ENCODE data around the gene ITPR3.

Gene ITPR3

DNA sequence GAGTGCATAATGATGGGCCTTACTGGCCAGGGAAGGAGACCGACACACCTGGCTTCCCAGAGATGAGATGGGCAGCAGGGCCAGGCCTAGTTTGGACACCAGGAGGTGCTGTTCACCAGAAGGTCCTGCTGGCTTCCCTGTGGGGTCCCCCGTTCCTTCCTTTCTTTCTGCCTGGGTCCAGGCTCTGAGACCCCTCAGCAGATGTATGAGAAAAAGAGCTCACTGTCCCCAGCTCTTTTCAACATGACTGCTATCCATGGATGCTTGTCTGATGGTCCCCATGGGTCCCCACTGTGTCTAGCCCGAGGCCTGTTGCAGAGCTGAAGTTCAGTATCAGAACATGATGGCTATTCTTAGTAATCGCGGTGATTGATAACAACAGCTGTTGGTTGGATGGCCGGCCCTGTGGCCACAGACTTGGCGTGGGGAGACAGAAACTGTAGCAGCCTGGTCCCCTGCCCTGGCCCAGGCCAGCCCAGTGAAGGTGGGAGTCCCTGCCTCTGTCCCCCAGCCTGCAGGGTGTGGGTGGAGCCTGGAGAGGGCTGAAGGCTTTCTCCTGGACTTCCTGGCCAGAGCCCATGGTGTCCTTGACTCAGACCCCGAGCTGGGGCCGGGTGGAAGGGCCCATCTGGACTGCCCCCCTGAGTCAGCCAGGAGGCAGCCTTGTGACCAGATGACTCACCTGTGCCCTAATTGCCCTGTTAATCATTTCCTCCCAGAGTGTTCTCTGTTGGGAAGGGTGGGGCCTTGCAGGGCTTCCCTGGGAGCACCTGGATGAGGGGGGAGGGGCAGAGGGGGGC is 31.2 kb upstream of the ITPR3 start:
- TF ChIP-seq, protein P1, sequence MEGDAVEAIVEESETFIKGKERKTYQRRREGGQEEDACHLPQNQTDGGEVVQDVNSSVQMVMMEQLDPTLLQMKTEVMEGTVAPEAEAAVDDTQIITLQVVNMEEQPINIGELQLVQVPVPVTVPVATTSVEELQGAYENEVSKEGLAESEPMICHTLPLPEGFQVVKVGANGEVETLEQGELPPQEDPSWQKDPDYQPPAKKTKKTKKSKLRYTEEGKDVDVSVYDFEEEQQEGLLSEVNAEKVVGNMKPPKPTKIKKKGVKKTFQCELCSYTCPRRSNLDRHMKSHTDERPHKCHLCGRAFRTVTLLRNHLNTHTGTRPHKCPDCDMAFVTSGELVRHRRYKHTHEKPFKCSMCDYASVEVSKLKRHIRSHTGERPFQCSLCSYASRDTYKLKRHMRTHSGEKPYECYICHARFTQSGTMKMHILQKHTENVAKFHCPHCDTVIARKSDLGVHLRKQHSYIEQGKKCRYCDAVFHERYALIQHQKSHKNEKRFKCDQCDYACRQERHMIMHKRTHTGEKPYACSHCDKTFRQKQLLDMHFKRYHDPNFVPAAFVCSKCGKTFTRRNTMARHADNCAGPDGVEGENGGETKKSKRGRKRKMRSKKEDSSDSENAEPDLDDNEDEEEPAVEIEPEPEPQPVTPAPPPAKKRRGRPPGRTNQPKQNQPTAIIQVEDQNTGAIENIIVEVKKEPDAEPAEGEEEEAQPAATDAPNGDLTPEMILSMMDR (IDR thresholded peaks at IDR 0.05; ENCODE audit: low read depth, low read length), result peak; percentile 88
- peak; percentile 65 for DNase-seq
- Histone ChIP-seq H3K9me3 (no peaks in the 10 kb centered on the region), H3K36me3 (no peaks in the 10 kb centered on the region), H3K27me3 (no peaks in the 10 kb centered on the region), H3K4me1 (peaks cover 8% of the 10 kb centered on the region), H3K4me3 (ENCODE audit: low read depth, low read length) (no peak overlapping the region)

DNA sequence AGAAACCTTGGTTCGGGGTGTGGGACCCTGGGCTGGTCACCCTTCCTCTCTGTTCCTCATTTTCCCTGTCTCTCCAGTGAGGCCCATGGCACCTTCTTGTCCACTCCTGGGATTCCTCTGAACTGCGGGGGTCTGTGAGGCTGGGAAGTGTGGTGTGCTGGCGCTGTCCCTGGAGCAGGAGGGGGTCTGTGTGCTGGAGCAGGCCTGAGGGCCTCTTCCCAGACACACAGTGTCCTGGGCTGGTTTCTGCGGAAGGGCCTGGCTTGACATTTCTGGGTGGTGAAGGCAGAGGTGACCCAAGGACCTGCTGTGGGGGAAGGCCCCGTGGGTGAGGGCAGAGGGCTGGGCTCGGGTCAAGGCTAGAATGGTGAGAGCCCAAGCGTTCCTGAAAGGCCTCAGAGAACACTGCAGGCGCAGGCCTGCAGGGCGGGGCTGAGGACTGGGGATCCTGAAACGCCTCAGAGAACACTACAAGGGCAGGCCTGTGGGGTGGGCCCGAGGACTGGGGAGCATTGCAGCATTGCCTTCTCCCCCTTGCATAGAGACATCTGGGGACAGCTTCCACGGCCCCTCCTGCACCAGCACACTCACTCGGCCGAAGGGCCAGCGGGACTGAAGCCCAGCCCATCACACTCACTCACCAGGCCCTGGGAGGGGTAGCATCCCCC is 30.5 kb upstream of the ITPR3 start:
- DNase-seq, result no peak
- H3K27me3 ChIP-seq, result no peaks in the 10 kb centered on the region
- H3K9me3 ChIP-seq, result no peaks in the 10 kb centered on the region
- no peaks in the 10 kb centered on the region for H3K36me3 ChIP-seq
- no peak overlapping the region for H3K4me3 ChIP-seq (ENCODE audit: low read depth, low read length)
- H3K4me1 ChIP-seq, result peaks cover 8% of the 10 kb centered on the region
- TF ChIP-seq, protein P1 (IDR thresholded peaks at IDR 0.05; ENCODE audit: low read depth, low read length), result no peak

DNA sequence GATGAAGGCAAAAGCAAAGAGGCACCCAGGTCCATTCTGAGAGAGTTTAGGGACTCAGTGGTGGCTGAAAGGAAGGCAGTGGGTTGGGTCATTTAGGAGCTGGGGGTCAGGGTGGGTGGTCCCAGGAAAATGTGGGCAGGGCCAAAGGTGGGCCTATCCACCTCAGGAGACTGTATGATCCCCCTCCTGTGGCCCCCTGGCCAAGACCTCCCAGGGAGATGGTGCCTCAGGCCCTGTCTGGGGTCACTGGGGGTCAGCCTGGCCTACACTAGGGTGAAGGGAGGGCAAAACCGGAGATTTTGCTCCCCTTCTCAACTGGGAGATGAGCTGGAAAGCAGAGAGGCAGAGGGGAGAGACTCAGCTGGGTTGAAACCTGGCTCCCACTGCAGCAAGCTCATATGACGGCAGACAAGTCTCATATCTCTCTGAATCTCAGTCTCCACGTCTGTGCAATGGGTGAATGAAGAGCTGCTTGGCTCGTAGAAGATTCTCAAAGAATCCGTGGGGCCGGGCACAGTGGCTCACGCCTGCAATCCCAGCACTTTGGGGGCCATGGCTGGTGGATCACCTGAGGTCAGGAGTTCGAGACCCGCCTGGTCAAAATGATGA is 29.6 kb upstream of the ITPR3 start:
- Histone ChIP-seq H3K36me3 (no peaks in the 10 kb centered on the region), H3K4me3 (ENCODE audit: low read depth, low read length) (no peak overlapping the region), H3K27me3 (no peaks in the 10 kb centered on the region), H3K4me1 (peaks cover 5% of the 10 kb centered on the region), H3K9me3 (no peaks in the 10 kb centered on the region)
- TF ChIP-seq, protein P1 (IDR thresholded peaks at IDR 0.05; ENCODE audit: low read depth, low read length), result no peak
- DNase-seq, result no peak

DNA sequence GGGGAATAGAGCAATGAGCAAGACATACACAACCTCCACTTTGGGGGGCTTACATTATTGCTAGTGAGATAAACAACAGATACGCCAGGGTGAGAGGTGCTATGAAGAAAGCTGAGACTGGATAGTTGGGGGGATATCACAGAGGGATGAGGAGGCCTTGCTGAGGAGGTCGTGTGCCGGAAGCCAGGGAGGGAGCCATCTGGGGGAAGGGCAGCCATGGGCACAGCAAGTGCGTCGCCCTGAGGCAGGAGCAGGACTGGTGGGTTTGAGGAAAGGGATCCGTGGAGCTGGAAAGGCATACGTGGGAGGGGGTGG is 28.9 kb upstream of the ITPR3 start:
- Histone ChIP-seq H3K9me3 (no peaks in the 10 kb centered on the region), H3K4me1 (peaks cover 5% of the 10 kb centered on the region), H3K27me3 (no peaks in the 10 kb centered on the region), H3K36me3 (no peaks in the 10 kb centered on the region), H3K4me3 (ENCODE audit: low read depth, low read length) (no peak overlapping the region)
- TF ChIP-seq, protein P1 (IDR thresholded peaks at IDR 0.05; ENCODE audit: low read depth, low read length), result no peak
- DNase-seq, result no peak

DNA sequence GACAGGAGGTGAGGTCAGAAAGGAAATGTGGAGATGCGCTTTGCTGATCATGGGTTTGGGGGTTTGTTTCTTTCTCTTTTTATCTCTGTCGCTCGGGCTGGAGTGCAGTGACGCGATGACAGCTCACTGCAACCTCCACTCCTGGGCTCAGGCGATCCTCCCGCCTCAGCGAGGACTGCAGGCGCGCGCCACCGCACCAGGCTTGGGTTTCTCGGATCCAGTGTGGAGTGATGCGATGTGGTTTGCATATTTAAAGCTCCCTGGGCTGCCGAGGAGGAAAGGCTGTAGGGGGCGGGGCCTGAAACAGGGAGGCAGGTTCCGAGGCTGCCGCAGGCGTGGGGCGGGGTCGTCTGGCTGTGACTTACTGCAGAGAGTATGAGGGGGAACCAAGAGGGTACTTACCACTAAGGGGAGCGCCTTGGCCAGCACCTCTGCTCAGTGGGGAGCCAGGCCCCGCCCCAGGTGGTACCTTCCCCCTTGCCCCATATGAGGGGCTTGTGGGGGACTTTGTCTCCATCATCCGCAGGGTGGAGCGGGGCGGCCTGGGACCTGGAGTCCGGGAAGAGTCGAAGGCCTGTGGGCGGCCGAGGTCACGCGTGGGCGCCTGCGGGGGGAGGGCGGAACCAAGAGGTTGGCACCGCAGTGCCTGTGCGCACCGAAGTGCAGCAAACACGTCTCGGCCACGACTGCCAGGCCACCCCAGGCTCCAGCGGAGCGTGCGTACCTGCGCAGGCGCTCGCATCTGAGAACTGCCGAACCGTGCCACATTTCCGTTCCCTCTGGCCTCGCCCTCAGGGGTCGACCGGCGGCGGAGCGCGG is 28.3 kb upstream of the ITPR3 start:
- Histone ChIP-seq H3K9me3 (no peaks in the 10 kb centered on the region), H3K4me1 (peaks cover 5% of the 10 kb centered on the region), H3K27me3 (no peaks in the 10 kb centered on the region), H3K36me3 (no peaks in the 10 kb centered on the region), H3K4me3 (ENCODE audit: low read depth, low read length) (no peak overlapping the region)
- TF ChIP-seq, protein P1 (IDR thresholded peaks at IDR 0.05; ENCODE audit: low read depth, low read length), result no peak
- no peak for DNase-seq

Measured in BE2C (cell line).